Measurements from ENCODE around the gene AIRE. TPM values are rescaled to one million over a fixed set of nuclear protein-coding genes. Genes with fewer than 3 reads are reported as not detected.

The AIRE gene
- total and polyA plus RNA-seq, 2 of the 13 experiments (the other 11 are each of a cell fraction or from before 2014, with no cell fraction given), result not detected

GRCh38 chr21:44291078-44291935, 5.6 kb downstream of the AIRE start:
- H3K27me3 ChIP-seq (ENCODE audit: control insufficient read depth in 1 of 2, insufficient read depth in 2 of 2, low read length in 2 of 2), result peaks cover 14 to 66% of the 10 kb centered on the region in 2 experiments
- H4K20me1 ChIP-seq (ENCODE audit: insufficient read depth, low read length), result no peaks in the 10 kb centered on the region
- intact Hi-C loops (cut with micrococcal nuclease; ENCODE audit: unreplicated experiment), result no loop called here
- ChIA-PET POLR2A (no interaction called here), CTCF (ENCODE audit: low intra/inter-chr PET ratio, low total read pairs) (no interaction called here)
- 68% methylated on average over 5 of the region's 33 CpGs for WGBS (ENCODE audit: low lambda C conversion rate)
- ATAC-seq (no peak), FAIRE-seq (no peak), DNase-seq (ENCODE audit: low spot score) (no peak)
- H3K36me3 ChIP-seq (replicated peaks in 1 of 2; ENCODE audit: control insufficient read depth in 1 of 2, insufficient read depth in 2 of 2, low read length in 2 of 2), result no peaks in the 10 kb centered on the region
- no TSS peak for BruUV-seq (replicated peaks)
- in situ Hi-C loops (cut with HindIII; ENCODE audit: extremely low pct_ligation_motif_present, low pct_unique_long_range_greater_than_20kb), result no loop called here
- H3K79me2 ChIP-seq (ENCODE audit: insufficient read depth, low read length), result no peaks in the 10 kb centered on the region
- no peak for TF ChIP-seq ZBTB42 (CRISPR knock-in tag; IDR thresholded peaks at IDR 0.05)
- TF ChIP-seq JUND (CRISPR knock-in tag; IDR thresholded peaks at IDR 0.05), result no peak
- TF ChIP-seq ZC3H13 (CRISPR knock-in tag; IDR thresholded peaks at IDR 0.05), result no peak
- TF ChIP-seq MTERF4 (CRISPR knock-in tag; IDR thresholded peaks at IDR 0.05), result no peak
- no peak for TF ChIP-seq ZNF460 (CRISPR knock-in tag; IDR thresholded peaks at IDR 0.05; ENCODE audit: borderline replicate concordance)
- no peak for TF ChIP-seq ATF3 (CRISPR knock-in tag; IDR thresholded peaks at IDR 0.05)
- TF ChIP-seq CHD4 (IDR thresholded peaks at IDR 0.05; ENCODE audit: borderline replicate concordance, low read length), result no peak
- TF ChIP-seq CHCHD3 (CRISPR knock-in tag; IDR thresholded peaks at IDR 0.05), result no peak
- no peak for TF ChIP-seq ZNF850 (CRISPR knock-in tag; conservative IDR thresholded peaks at IDR 0.05)
- no peak for TF ChIP-seq ZNF292 (CRISPR knock-in tag; IDR thresholded peaks at IDR 0.05; ENCODE audit: borderline replicate concordance, low read depth)
- TF ChIP-seq TOE1 (CRISPR knock-in tag; IDR thresholded peaks at IDR 0.05), result no peak
- no peak for TF ChIP-seq KDM4B (CRISPR knock-in tag; IDR thresholded peaks at IDR 0.05)
- no peak for TF ChIP-seq SAFB2 (CRISPR knock-in tag; IDR thresholded peaks at IDR 0.05; ENCODE audit: borderline replicate concordance, low read depth)
- TF ChIP-seq GPBP1L1 (CRISPR knock-in tag; IDR thresholded peaks at IDR 0.05), result no peak
- TF ChIP-seq PAXIP1 (CRISPR knock-in tag; conservative IDR thresholded peaks at IDR 0.05), result no peak
- H3K9ac ChIP-seq (ENCODE audit: insufficient read depth, low read depth, low read length), result no peak overlapping the region
- no peak overlapping the region for H3K4me3 ChIP-seq (replicated peaks in 1 of 3; ENCODE audit: insufficient read depth in 1 of 3, low read depth in 2 of 3, low read length in 3 of 3)
- no peak overlapping the region for H2AFZ ChIP-seq (ENCODE audit: low read length)
- H3K4me1 ChIP-seq (ENCODE audit: insufficient read depth, low read length), result peaks cover 21% of the 10 kb centered on the region
- H3K4me2 ChIP-seq (ENCODE audit: low read depth, low read length), result no peak overlapping the region
- no peaks in the 10 kb centered on the region for H3K9me3 ChIP-seq (ENCODE audit: low read length)
- H3K27ac ChIP-seq (ENCODE audit: extremely low read length, insufficient read depth, low read length), result no peak overlapping the region

Data from HepG2 (cell line).